ENCODE data around the gene CLEC16A. TPM values are rescaled to one million over a fixed set of nuclear protein-coding genes. Genes with fewer than 3 reads are reported as not detected.

The CLEC16A gene
- total RNA-seq, 1 donor from 2014 or later: 19.8 TPM

DNA sequence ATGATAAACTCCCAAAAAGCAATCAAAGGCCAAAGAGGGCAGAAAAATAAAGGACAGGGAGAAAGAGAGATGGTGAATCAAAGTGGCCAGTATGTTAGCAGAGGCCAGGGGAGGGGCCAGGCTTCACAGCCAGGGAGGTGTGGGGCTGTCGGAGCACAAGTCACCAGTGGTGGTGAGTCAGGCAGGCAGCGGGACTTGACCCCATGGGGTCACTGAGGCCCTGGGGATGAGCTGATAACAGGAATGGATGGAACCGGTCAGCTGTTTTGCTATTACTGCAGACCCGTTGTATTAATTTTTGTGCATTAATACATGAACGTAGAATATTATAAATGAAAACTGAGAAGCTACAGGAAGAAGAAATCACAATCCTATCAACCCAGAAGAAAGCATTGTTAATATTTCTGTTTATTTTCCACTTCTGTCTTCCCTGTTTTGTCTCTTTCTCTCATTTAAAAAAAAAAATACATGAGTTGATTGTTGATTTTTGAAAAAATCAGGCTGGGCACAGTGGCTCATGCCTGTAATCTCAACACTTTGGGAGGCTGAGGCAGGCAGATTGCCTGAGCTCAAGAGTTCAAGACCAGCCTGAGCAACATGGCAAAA, 204.8 kb downstream of the CLEC16A start:
- TF ChIP-seq, protein P1, sequence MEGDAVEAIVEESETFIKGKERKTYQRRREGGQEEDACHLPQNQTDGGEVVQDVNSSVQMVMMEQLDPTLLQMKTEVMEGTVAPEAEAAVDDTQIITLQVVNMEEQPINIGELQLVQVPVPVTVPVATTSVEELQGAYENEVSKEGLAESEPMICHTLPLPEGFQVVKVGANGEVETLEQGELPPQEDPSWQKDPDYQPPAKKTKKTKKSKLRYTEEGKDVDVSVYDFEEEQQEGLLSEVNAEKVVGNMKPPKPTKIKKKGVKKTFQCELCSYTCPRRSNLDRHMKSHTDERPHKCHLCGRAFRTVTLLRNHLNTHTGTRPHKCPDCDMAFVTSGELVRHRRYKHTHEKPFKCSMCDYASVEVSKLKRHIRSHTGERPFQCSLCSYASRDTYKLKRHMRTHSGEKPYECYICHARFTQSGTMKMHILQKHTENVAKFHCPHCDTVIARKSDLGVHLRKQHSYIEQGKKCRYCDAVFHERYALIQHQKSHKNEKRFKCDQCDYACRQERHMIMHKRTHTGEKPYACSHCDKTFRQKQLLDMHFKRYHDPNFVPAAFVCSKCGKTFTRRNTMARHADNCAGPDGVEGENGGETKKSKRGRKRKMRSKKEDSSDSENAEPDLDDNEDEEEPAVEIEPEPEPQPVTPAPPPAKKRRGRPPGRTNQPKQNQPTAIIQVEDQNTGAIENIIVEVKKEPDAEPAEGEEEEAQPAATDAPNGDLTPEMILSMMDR (IDR thresholded peaks at IDR 0.05; ENCODE audit: insufficient read depth, low read length, poor library complexity, severe bottlenecking): no peak
- DNase-seq (ENCODE audit: low read depth): no peak
- H3K36me3 ChIP-seq (ENCODE audit: control insufficient read depth, insufficient read depth, low read length): no peaks in the 10 kb centered on the region
- no peak overlapping the region for H3K4me3 ChIP-seq (ENCODE audit: low read depth, low read length)
- no peaks in the 10 kb centered on the region for H3K27me3 ChIP-seq (ENCODE audit: control insufficient read depth, insufficient read depth, low read length)

DNA sequence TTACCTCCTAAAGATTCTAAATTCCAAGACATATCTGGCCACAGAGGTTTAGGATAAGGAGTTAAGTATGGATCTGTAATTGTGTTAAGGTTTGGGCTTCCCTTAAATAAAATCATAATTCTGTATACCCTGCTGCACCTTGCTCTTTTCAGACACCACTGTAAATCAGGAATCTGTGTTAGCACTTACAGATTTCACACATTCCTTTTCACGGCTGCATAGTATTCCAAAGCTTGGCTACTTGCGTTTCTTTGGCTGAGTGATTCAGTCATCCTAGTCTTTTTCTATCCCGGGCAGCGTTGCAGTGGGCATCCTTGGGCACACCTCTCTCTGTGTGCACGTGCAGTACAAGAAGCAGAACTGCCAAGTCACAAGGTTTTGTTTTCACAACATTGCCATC, 205.8 kb downstream of the CLEC16A start:
- TF ChIP-seq, protein P1 (IDR thresholded peaks at IDR 0.05; ENCODE audit: insufficient read depth, low read length, poor library complexity, severe bottlenecking): no peak
- Histone ChIP-seq H3K36me3 (ENCODE audit: control insufficient read depth, insufficient read depth, low read length) (no peaks in the 10 kb centered on the region), H3K4me3 (ENCODE audit: low read depth, low read length) (no peak overlapping the region), H3K27me3 (ENCODE audit: control insufficient read depth, insufficient read depth, low read length) (no peaks in the 10 kb centered on the region)
- no peak for DNase-seq (ENCODE audit: low read depth)

DNA sequence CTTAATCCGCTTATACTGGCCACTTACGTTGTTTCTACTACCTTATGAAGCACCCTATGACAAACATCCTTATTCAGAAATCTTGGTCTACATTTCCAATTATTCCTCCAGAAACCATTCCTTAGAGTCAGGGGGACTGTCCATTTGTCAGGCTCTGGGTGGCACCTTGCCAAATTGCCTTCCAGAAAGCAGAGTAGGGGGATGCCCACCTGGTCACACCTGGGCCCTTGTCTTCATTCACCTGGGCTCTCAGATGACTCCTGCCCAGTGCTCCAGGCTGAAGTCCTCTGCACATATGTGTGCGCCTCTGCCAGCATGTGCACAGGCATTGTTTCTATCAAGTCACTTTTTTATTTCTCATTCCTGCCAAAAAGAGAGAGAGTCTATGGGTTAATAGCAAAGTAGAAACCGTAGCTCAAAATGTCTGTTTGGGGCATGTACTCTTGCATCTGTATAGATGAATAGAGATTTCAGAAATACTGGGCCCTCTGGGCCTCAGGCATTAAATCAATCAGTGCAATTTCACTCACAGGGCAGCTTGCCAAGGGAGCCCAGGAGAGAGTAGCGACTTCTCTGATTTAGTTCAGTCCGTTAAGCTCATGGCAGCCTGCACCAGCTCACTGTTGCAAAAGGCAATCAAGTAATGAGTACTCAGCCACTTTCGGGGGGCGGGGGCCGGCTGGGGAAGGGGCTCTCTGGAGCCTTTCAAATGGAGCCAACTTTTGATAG, 207.0 kb downstream of the CLEC16A start:
- Histone ChIP-seq H3K36me3 (ENCODE audit: control insufficient read depth, insufficient read depth, low read length) (no peaks in the 10 kb centered on the region), H3K27me3 (ENCODE audit: control insufficient read depth, insufficient read depth, low read length) (no peaks in the 10 kb centered on the region), H3K4me3 (ENCODE audit: low read depth, low read length) (no peak overlapping the region)
- TF ChIP-seq, protein P1 (IDR thresholded peaks at IDR 0.05; ENCODE audit: insufficient read depth, low read length, poor library complexity, severe bottlenecking): no peak
- no peak for DNase-seq (ENCODE audit: low read depth)

DNA sequence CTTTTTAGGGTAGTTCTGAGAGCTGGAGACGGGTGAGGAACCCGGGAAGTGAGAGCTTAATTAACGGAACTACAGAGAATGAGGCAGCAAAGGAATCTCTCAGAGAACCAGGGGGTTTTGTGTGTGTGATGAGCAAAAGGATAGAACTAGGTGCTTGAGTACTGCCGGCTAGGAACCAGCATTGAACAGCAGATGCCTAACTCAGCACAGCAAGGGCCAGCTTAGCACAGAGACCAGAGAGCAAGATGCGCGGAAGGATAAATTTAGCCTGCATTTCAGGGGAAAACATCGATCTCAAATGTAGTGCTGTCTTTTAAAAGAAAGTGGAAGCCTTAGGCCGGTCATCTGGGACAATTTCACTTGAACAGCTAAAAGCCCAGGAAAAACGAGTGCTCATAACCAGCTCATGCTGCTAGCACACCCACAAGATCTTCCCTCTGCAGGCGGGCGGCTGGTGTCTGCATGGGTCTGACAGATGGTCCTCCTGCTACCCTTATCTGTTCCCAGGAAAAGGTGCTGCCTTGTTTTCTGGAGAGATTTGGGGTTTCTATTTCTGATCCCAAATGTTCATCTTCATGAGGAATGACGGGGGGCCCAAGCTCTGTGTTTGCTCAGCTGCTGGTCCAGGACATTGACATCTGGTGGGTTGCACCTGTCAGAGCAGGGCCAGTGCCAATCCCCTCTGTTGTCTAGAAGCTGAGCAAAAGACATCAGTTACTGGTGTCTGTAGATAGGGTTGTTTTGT, 207.7 kb downstream of the CLEC16A start:
- TF ChIP-seq, protein P1 (IDR thresholded peaks at IDR 0.05; ENCODE audit: insufficient read depth, low read length, poor library complexity, severe bottlenecking): no peak
- DNase-seq (ENCODE audit: low read depth): no peak

DNA sequence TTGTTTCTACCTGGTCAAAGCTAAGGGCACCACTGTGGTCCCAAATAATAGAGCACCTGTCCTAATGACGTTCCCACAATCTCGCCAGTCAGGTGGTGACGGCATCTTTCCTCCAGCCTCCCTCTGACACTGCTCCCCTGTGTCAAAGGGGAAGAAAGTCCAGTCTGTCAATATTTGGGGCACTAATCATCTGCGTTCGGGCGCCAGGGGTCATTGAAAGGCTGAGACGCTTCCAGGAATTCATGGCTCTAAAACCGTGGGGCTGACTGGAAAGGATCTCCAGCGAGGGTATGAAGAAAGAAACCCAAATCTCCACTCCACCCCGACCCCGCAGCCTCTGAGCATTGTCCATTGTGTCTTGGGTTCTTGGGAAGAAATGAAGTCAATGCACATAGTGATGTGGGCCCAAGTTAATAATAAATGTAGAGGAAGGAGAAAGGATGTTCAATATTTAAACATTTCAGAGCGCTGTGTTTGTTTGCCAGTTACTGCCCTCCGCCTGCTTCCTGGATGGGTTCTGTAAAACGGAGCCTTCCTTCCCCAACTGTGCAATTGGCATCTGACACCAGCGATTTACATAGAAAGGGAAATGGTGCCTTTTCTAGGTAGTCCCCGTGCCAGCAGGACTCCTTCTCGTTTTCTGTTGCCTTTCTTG, 208.4 kb downstream of the CLEC16A start:
- Histone ChIP-seq H3K4me3 (ENCODE audit: low read depth, low read length) (no peak overlapping the region), H3K27me3 (ENCODE audit: control insufficient read depth, insufficient read depth, low read length) (no peaks in the 10 kb centered on the region), H3K36me3 (ENCODE audit: control insufficient read depth, insufficient read depth, low read length) (no peaks in the 10 kb centered on the region)
- DNase-seq (ENCODE audit: low read depth): no peak
- TF ChIP-seq, protein P1 (IDR thresholded peaks at IDR 0.05; ENCODE audit: insufficient read depth, low read length, poor library complexity, severe bottlenecking): no peak

More for the DNA sequence above, 207.7 kb downstream of the CLEC16A start:
- H3K36me3 ChIP-seq (ENCODE audit: control insufficient read depth, insufficient read depth, low read length): no peaks in the 10 kb centered on the region
- no peaks in the 10 kb centered on the region for H3K27me3 ChIP-seq (ENCODE audit: control insufficient read depth, insufficient read depth, low read length)
- H3K4me3 ChIP-seq (ENCODE audit: low read depth, low read length): no peak overlapping the region
